ENCODE measurements around the gene MSRB3. TPM values are rescaled to one million over a fixed set of nuclear protein-coding genes. Genes with fewer than 3 reads are reported as not detected.
"Not testable (repeated sequence)": the region's sequence is repeated elsewhere in the genome, so short reads cannot be mapped to it uniquely, and the experiment has no call there.

Gene MSRB3
- total and polyA plus RNA-seq, 2 donors (not counting 3 experiments of a cell fraction or from before 2014, with no cell fraction given) = 20.0 to 59.3 TPM

DNA sequence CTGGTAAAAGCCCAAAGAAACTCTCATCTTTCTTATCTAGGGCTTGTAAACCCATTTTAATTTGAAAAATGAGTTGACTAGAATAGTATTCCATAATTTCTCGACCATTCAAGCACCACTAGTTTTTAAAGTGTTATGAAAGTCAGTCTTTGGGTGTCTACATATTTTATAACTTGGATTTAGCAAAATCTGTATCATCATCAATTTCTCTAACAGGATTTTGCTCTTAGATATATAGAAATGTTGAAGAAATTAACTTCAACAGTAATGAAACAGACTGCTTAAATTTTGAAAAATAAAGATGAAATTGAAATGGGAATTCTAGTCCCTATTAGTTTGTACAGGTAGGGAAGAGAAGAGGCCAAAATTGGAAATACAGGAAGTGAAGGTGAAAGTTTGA is 32.8 kb downstream of the MSRB3 start:
- no peaks in the 10 kb centered on the region for H3K36me3 ChIP-seq (ENCODE audit: control insufficient read depth in 2 of 2, extremely low read depth in 1 of 2, insufficient read depth in 2 of 2, low read length in 2 of 2)
- H3K4me2 ChIP-seq (ENCODE audit: insufficient read depth, low read length) = no peak overlapping the region
- DNase-seq (ENCODE audit: low read depth, low spot score) = no peak
- no peaks in the 10 kb centered on the region for H3K27me3 ChIP-seq (ENCODE audit: control insufficient read depth in 2 of 2, insufficient read depth in 2 of 2, low read length in 2 of 2)
- H4K20me1 ChIP-seq (replicated peaks; ENCODE audit: control insufficient read depth, extremely low read depth, insufficient read depth, low read length) = no peaks in the 10 kb centered on the region
- dilution Hi-C loops (cut with MboI; ENCODE audit: extremely low pct_ligation_motif_present, low sequenced_read_pairs) = no loop called here
- no peak for TF ChIP-seq POLR2A (IDR thresholded peaks at IDR 0.05; ENCODE audit: low read depth, low read length)
- intact Hi-C loops (cut with micrococcal nuclease) = loop anchor here (5.0 kb wide), 1 partner anchor 361 kb away; no protein-coding TSS in a partner anchor
- no peaks in the 10 kb centered on the region for H3K9me1 ChIP-seq (replicated peaks; ENCODE audit: control insufficient read depth, extremely low read depth, insufficient read depth, low read length)
- ChIA-PET POLR2A (interaction anchor here (1.3 kb wide), 1 partner anchor 293 kb away, joined by 3 read pairs; no protein-coding TSS in a partner anchor), CTCF (interaction anchor here (1.3 to 3.3 kb wide), 7 partner anchors 12 to 797 kb away, joined by 3 to 13 read pairs (median 9); no protein-coding TSS in a partner anchor)
- no peak overlapping the region for H2AFZ ChIP-seq (ENCODE audit: low read depth, low read length)
- no peak overlapping the region for H3K27ac ChIP-seq (ENCODE audit: insufficient read depth, low read depth, low read length)
- no peaks in the 10 kb centered on the region for H3K9me3 ChIP-seq (replicated peaks; ENCODE audit: control insufficient read depth, insufficient read depth, low read length)
- H3K4me1 ChIP-seq (ENCODE audit: control insufficient read depth, extremely low read depth, insufficient read depth, low read length) = peaks cover 38% of the 10 kb centered on the region
- BruUV-seq (replicated peaks) = no TSS peak
- peaks cover 2% of the 10 kb centered on the region for H3K79me2 ChIP-seq (ENCODE audit: control insufficient read depth, insufficient read depth, low read length)
- no peak overlapping the region for H3K9ac ChIP-seq (replicated peaks; ENCODE audit: extremely low read depth, insufficient read depth, low read length)
- FAIRE-seq = no peak
- no peak overlapping the region for H3K4me3 ChIP-seq (replicated peaks in 1 of 3; ENCODE audit: insufficient read depth in 1 of 3, low read depth in 1 of 3, low read length in 3 of 3)

DNA sequence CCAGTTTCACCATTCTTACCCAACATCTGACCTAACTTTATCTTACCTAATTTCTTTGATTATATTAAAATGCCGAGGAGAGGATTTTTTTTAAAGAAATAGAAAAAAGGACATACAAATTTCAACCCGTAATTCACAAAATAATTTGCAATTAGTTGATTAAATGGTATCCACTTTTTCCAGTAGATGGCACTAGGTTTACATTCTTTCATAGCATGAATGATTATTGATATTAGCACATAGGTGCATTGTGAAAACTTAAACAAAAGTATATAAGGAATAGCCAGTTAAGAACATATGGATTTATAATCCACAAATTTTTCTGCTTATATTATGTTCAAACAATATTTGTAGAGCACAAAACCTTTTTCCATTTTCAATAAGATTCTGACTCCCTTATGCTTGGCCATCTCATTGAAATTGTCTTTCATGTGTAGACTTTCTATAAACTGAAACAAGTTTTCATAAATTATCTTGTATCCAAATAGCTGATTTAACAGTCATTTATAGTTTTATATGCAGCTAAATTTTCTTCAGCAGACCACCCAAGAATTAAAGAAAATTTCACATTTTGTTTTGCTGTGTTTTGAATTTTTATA is 35.3 kb downstream of the MSRB3 start:
- Histone ChIP-seq H3K4me3 (replicated peaks in 1 of 3; ENCODE audit: insufficient read depth in 1 of 3, low read depth in 1 of 3, low read length in 3 of 3) (no peak overlapping the region), H3K27me3 (ENCODE audit: control insufficient read depth in 2 of 2, insufficient read depth in 2 of 2, low read length in 2 of 2) (no peaks in the 10 kb centered on the region), H4K20me1 (replicated peaks; ENCODE audit: control insufficient read depth, extremely low read depth, insufficient read depth, low read length) (no peaks in the 10 kb centered on the region), H3K36me3 (ENCODE audit: control insufficient read depth in 2 of 2, extremely low read depth in 1 of 2, insufficient read depth in 2 of 2, low read length in 2 of 2) (no peaks in the 10 kb centered on the region), H3K9ac (replicated peaks; ENCODE audit: extremely low read depth, insufficient read depth, low read length) (no peak overlapping the region), H3K27ac (ENCODE audit: insufficient read depth, low read depth, low read length) (no peak overlapping the region), H3K79me2 (ENCODE audit: control insufficient read depth, insufficient read depth, low read length) (peaks cover 2% of the 10 kb centered on the region), H3K9me3 (replicated peaks; ENCODE audit: control insufficient read depth, insufficient read depth, low read length) (no peaks in the 10 kb centered on the region), H3K9me1 (replicated peaks; ENCODE audit: control insufficient read depth, extremely low read depth, insufficient read depth, low read length) (no peaks in the 10 kb centered on the region), H2AFZ (ENCODE audit: low read depth, low read length) (no peak overlapping the region), H3K4me1 (ENCODE audit: control insufficient read depth, extremely low read depth, insufficient read depth, low read length) (peaks cover 13% of the 10 kb centered on the region), H3K4me2 (ENCODE audit: insufficient read depth, low read length) (no peak overlapping the region)
- FAIRE-seq (no peak), DNase-seq (ENCODE audit: low read depth, low spot score) (peak; percentile 48)
- POLR2A ChIA-PET = no interaction called here
- CTCF ChIA-PET = interaction anchor here (0.7 to 2.4 kb wide), 15 partner anchors 14 to 774 kb away, joined by 3 to 13 read pairs (median 4); no protein-coding TSS in a partner anchor
- TF ChIP-seq, protein P1, sequence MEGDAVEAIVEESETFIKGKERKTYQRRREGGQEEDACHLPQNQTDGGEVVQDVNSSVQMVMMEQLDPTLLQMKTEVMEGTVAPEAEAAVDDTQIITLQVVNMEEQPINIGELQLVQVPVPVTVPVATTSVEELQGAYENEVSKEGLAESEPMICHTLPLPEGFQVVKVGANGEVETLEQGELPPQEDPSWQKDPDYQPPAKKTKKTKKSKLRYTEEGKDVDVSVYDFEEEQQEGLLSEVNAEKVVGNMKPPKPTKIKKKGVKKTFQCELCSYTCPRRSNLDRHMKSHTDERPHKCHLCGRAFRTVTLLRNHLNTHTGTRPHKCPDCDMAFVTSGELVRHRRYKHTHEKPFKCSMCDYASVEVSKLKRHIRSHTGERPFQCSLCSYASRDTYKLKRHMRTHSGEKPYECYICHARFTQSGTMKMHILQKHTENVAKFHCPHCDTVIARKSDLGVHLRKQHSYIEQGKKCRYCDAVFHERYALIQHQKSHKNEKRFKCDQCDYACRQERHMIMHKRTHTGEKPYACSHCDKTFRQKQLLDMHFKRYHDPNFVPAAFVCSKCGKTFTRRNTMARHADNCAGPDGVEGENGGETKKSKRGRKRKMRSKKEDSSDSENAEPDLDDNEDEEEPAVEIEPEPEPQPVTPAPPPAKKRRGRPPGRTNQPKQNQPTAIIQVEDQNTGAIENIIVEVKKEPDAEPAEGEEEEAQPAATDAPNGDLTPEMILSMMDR (IDR thresholded peaks at IDR 0.05; ENCODE audit: extremely low read depth in 1 of 2, insufficient read depth in 1 of 2, low read depth in 1 of 2, low read length in 2 of 2) = peak; percentile 13 to 14
- TF ChIP-seq POLR2A (IDR thresholded peaks at IDR 0.05; ENCODE audit: low read depth, low read length) (no peak), POLR2AphosphoS5 (IDR thresholded peaks at IDR 0.05; ENCODE audit: insufficient read depth, low read depth, low read length) (no peak), JUN (IDR thresholded peaks at IDR 0.05; ENCODE audit: borderline replicate concordance, insufficient read depth, insufficient read length, low read depth) (peak; percentile 2)
- intact Hi-C loops (cut with micrococcal nuclease) (loop anchor here (1.0 to 5.0 kb wide), 7 partner anchors 242 to 721 kb away; no protein-coding TSS in a partner anchor), dilution Hi-C loops (cut with MboI; ENCODE audit: extremely low pct_ligation_motif_present, low sequenced_read_pairs) (no loop called here)
- no TSS peak for BruUV-seq (replicated peaks)

DNA sequence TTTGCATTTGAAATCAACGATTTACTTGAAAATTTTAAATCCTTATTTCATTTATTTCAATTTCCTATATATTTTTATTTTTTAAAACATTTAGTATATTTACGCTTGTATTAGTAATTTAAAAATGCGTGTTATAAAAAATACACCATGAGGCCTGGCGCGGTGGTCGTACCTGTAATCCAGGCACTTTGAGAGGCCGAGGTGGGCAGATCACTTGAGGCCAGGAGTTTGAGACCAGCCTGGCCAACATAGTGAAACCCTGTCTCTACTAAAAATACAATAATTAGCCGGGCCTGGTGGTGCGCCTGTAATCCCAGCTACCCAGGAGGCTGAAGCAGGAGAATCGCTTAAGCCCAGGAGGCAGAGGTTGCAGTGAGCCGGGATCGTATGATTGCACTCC is 36.8 kb downstream of the MSRB3 start:
- POLR2A ChIA-PET; BruUV-seq (replicated peaks); intact Hi-C loops (cut with micrococcal nuclease); H3K4me2 ChIP-seq (ENCODE audit: insufficient read depth, low read length); H3K4me1 ChIP-seq (ENCODE audit: control insufficient read depth, extremely low read depth, insufficient read depth, low read length); H3K27ac ChIP-seq (ENCODE audit: insufficient read depth, low read depth, low read length); H3K9me3 ChIP-seq (replicated peaks; ENCODE audit: control insufficient read depth, insufficient read depth, low read length); H3K4me3 ChIP-seq (replicated peaks in 1 of 3; ENCODE audit: insufficient read depth in 1 of 3, low read depth in 1 of 3, low read length in 3 of 3); FAIRE-seq; H3K36me3 ChIP-seq (ENCODE audit: control insufficient read depth in 2 of 2, extremely low read depth in 1 of 2, insufficient read depth in 2 of 2, low read length in 2 of 2); H3K79me2 ChIP-seq (ENCODE audit: control insufficient read depth, insufficient read depth, low read length); H3K27me3 ChIP-seq (ENCODE audit: control insufficient read depth in 2 of 2, insufficient read depth in 2 of 2, low read length in 2 of 2); H2AFZ ChIP-seq (ENCODE audit: low read depth, low read length); H3K9me1 ChIP-seq (replicated peaks; ENCODE audit: control insufficient read depth, extremely low read depth, insufficient read depth, low read length); dilution Hi-C loops (cut with MboI; ENCODE audit: extremely low pct_ligation_motif_present, low sequenced_read_pairs); H3K9ac ChIP-seq (replicated peaks; ENCODE audit: extremely low read depth, insufficient read depth, low read length); H4K20me1 ChIP-seq (replicated peaks; ENCODE audit: control insufficient read depth, extremely low read depth, insufficient read depth, low read length); DNase-seq (ENCODE audit: low read depth, low spot score): not testable (repeated sequence)
- CTCF ChIA-PET = interaction anchor here (1.1 to 1.5 kb wide), 5 partner anchors 219 to 772 kb away, joined by 3 to 5 read pairs (median 5); no protein-coding TSS in a partner anchor
